HG02571 (cell line): ENCODE data around the gene ARHGAP32.

Experiments used
- ATAC-seq: cut with Tn5 transposase; IDR thresholded peaks from one replicate; pipeline ENCODE4 v1.9.1; 2021; ENCODE audit warnings: mild to moderate bottlenecking, moderate library complexity; ENCODE audit not compliant: unreplicated experiment

The ARHGAP32 gene

GRCh38 chr11:129192150-129192549 is at the start of gene ARHGAP32:
ARHGAP32 (minus strand) TSS chr11:129192325; CDS start chr11:129192198, 127 bp downstream.
- ATAC-seq, result no peak

- no peak for ATAC-seq
Measured at GRCh38 chr11:129239207-129239606, 47.1 kb upstream of the ARHGAP32 start.

- ATAC-seq, result no peak
Measured at GRCh38 chr11:129237880-129238638, 45.9 kb upstream of the ARHGAP32 start.

GRCh38 chr11:129237456-129237855 is 45.3 kb upstream of the ARHGAP32 start:
- ATAC-seq, result no peak

- ATAC-seq, result no peak
Measured at GRCh38 chr11:129236850-129237249, 44.7 kb upstream of the ARHGAP32 start.

GRCh38 chr11:129234978-129235377 is 42.9 kb upstream of the ARHGAP32 start:
- no peak for ATAC-seq

- ATAC-seq, result no peak
Measured at GRCh38 chr11:129230006-129230405, 37.9 kb upstream of the ARHGAP32 start.

- no peak for ATAC-seq
Measured at GRCh38 chr11:129226207-129226798, 34.2 kb upstream of the ARHGAP32 start.

- ATAC-seq, result no peak
Measured at GRCh38 chr11:129225190-129225589, 33.1 kb upstream of the ARHGAP32 start.

- ATAC-seq, result no peak
Measured at GRCh38 chr11:129224538-129224937, 32.4 kb upstream of the ARHGAP32 start.

GRCh38 chr11:129223701-129224149 is 31.6 kb upstream of the ARHGAP32 start:
- ATAC-seq, result no peak

GRCh38 chr11:129223260-129223659 is 31.1 kb upstream of the ARHGAP32 start:
- ATAC-seq, result no peak

- no peak for ATAC-seq
Measured at GRCh38 chr11:129222158-129222557, 30.0 kb upstream of the ARHGAP32 start.

- ATAC-seq, result no peak
Measured at GRCh38 chr11:129215506-129216245, 23.6 kb upstream of the ARHGAP32 start.

GRCh38 chr11:129214710-129215295 is 22.7 kb upstream of the ARHGAP32 start:
- no peak for ATAC-seq

GRCh38 chr11:129213261-129213660 is 21.1 kb upstream of the ARHGAP32 start:
- no peak for ATAC-seq

GRCh38 chr11:129211397-129211796 is 19.3 kb upstream of the ARHGAP32 start:
- ATAC-seq, result no peak

GRCh38 chr11:129210831-129211181 is 18.7 kb upstream of the ARHGAP32 start:
- no peak for ATAC-seq

- no peak for ATAC-seq
Measured at GRCh38 chr11:129209891-129210830, 18.0 kb upstream of the ARHGAP32 start.

- ATAC-seq, result no peak
Measured at GRCh38 chr11:129208863-129209262, 16.7 kb upstream of the ARHGAP32 start.
